Activated CD8-positive, alpha-beta memory T cell treated with anti-CD3 and anti-CD28 coated beads for 24 hours (primary cell): Measurements from ENCODE around the gene SMIM10L1.
A peak's percentile ranks its signal among the peaks of the same experiment; 100 is the strongest.

ENCODE experiments used
- DNase-seq: peaks from one replicate; pipeline ENCODE4 v3.0.0-alpha.2; 2020

SMIM10L1 gene

DNA sequence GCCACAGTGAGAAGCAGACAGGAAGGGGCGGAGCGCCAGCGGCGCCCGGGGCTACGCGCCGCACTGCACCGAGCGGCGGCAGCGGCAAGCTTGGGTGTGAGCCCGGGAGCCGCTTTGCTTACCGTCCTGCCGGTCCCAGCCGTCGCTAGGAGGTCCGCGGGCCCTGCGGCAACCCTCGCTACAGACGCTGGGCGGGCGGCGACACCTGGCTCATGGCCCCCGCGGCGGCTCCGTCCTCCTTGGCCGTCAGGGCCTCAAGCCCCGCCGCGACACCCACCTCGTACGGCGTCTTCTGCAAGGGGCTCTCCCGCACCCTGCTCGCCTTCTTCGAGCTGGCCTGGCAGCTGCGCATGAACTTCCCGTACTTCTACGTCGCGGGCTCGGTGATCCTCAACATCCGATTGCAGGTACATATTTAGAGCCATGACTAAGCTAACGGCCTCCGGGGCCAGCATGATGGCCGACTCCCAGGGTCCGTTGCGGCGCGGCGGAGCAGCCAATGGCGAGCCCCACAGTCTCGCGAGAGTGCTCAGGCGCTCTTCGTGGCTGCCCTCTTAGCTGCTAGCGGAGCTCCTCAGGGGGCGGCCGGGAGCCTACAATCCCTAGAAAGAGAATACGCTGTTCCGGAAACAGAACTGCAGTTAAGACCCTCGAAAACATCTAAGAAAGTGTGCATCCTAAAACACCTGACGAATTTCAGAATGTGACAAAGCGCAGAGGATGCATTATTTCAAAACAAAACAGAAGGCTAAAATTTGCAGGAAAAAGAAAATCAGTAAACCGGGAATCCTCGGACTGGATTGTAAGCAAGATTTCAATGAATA, at the start of gene SMIM10L1:
TSS of gene SMIM10L1 (plus strand) at position 50 of the 824 bp plus-strand sequence. CDS start at position 213, 163 bp downstream.
- peak; percentile 92 for DNase-seq

DNA sequence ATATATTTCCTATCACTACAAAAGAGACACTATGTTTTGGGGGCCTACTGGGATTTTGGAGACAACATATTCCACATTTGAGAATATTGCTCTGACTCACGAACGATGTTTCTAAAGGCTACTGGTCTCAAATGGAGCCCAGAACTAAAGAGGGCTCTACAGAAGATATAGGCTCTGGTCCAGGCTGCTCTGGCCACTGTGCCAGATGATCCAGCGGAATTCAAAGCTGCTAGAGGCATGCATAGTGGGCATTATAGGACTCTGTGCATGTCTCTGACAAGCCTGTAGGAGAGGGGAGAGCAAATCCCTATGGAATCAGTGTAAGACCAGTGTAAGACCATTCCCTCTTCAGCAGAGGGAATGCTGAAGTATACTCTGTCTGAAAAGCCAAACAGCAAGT, 40.6 kb upstream of the SMIM10L1 start:
- no peak for DNase-seq

DNA sequence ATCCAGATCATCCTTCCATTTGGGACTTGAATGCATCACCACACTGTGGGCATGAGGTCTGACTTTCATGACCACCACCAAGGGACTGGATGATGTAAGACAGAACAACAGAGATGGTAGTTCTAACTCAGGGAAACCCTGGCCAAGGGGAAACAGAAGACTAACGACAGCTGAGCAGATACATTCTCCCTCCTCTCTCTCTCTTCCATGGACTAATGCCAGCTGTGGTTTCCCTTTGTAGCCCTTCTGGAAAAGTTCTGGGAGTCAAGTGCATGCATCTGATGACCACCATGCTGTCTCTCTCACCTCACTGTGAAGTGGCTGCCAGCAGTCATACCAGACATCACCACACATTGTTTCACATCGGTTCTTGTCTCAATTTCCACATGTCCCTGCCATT, 40.0 kb upstream of the SMIM10L1 start:
- DNase-seq, result no peak

DNA sequence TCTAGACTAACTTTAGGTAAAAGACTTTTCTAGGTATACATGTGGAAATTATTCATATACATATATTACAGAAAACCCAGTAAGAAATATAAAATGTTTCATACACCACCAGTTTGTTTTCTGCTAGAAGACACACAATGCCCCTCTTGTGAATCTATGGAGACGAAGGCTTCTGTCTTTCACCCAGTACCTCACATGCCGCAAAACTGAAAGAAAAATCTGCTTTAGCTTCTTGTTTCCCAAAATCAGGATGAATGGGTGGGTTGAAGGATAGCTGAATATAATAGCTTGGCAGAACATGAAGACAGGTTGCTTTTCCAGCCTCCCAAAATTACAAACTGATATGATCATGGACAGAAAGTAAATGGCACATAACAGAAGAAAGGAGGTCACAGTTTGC, 37.8 kb upstream of the SMIM10L1 start:
- no peak for DNase-seq

DNA sequence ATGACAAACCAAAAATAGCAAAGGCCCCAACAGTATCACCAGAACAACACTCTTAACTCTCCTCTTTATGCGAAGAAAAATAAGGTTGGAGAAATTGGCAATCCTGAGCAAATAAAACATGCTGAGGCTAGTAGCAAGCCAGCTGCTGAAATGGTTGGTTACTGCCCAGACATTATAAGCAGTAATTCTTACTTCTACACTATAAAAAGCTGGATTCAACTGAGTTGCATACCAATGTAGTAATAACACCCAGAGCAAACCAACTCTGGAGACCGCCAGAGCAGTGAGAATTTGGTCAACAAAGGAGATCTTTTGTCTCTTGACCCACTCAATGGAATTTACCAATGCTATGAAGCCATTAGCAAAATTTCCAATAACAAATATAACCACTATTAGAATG, 37.2 kb upstream of the SMIM10L1 start:
- no peak for DNase-seq

DNA sequence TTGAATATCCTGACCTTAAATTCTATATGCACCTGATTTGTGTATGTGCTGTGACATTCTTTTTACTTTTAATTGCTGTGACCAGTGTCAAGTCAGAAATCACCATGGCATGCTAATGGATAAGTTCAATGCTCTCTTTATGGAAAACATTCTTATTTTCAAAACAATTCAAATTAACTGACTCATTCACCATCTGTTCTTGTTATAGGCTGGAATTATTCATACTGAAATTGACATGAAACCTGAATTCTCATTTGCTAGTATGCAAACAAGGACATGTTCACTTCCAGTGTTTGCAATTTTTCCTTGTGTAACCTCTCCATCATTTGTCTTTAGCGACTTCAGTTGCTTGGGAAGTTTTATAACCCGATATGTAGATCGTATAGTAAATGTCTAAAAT, 36.7 kb upstream of the SMIM10L1 start, which contains the start of gene TAS2R30:
TSS of gene TAS2R30 (minus strand) at position 340 of the 400 bp plus-strand sequence. CDS start 400 bp downstream, outside the sequence.
- DNase-seq, result no peak

GRCh38 chr12:11136075-11136474, 34.9 kb upstream of the SMIM10L1 start:
- DNase-seq, result no peak

DNA sequence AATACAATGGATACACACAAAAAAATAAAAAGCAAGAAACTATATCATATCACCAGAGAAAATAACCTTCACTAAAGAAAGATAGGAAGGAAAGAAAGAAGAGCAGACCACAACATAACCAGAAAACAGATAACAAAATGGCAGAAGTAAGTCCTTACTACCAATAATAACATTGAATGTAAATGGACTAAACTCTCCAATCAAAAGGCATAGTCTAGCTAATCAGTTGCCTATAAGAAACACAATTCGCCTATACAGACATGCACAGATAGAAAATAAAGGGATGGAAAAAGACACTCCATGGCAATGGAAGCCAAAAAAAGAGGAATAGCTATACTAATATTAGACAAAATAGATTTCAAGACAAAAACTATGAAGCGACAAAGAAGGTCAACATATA, 27.6 kb upstream of the SMIM10L1 start:
- no peak for DNase-seq

DNA sequence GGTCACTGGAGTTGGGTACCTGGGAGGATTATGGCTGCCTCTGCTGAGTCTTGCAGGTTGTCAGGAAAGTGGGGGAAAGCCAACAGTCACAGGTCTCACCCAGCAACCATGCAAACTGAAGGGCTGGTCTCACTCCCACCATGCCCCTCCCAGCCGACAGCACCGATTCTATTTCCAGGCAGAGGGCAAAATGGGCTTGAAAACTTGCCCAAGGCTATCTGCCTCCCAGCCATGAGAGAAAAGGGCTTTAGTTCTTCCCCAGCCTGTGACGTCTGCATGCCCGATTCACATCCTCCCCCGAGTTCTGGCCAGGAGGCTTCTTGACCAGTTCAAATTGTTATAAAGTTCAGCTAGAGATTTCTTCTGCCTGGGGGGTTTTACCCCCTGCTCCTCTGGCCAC, 26.7 kb upstream of the SMIM10L1 start:
- DNase-seq, result no peak

DNA sequence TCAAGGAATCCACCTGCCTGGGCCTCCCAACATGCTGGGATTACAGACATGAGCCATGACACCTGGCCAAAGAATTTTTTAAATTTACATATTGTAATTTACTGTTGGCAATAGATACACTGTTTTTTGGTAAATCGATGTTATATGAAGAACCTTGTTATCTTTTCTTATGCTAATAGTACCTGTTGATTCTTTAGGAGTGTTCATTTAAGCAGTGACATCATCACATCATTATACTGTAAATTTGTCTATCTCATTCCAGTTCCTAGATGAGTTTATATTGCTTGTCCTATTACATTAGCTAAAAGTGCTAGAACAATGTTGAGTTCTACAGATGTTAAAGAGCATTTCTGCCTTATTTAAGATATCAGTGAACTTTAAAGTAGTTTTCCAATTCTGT, 23.6 kb upstream of the SMIM10L1 start:
- DNase-seq, result no peak

GRCh38 chr12:11150832-11151231, 20.2 kb upstream of the SMIM10L1 start:
- no peak for DNase-seq

- DNase-seq, result no peak
Measured at GRCh38 chr12:11152725-11153124, 18.3 kb upstream of the SMIM10L1 start.

DNA sequence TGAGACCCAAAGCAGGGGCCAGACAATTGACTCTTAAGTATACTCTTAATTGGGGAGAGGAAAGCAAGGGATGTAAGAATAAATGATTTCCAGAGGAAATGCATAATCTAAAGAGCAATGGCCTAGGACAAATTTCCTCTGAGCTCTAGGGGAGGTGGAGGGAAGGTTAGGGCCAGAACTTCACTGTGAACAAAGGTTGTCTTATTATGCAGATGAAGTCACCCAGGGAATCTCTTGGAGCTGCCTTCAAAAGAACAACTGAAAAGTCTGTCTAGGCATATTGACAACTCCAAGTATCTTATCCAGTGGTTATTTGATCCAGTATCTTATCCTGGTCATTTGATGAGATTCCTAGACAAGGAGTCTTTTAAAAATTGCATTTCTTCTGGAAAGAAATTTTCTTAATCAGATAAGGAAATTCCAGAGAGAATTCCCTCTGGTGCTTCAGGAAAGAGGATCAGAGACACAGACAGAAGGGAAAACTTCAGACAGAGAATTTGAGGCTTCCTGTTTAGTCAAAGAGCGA, 16.5 kb upstream of the SMIM10L1 start:
- DNase-seq, result no peak

DNA sequence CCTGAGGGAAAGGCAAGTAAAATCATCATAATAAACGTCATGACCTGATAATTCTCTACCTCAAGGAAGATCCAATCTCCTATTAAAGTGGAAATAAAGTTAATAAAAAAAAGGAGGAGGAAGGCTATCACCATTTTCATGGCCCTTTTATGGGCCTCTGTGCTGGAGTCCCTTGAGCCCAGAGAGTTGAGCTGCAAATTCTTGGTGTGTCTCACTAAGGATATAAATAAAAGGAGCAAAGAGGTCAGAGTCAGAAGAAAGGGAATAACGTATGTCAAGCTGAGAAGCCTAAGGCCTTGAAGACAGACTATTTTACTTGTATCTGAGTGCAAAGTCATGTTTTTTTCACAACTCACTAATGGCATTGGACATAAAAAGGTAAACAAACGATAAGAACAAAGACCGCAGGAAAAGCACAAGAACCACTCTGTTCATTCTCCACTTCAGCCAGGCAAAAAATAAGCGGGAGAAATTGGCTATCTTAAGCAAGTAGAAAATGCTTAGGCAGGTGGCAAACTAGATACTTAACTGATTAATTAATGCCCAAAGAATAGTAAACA, 12.0 kb upstream of the SMIM10L1 start:
- no peak for DNase-seq

DNA sequence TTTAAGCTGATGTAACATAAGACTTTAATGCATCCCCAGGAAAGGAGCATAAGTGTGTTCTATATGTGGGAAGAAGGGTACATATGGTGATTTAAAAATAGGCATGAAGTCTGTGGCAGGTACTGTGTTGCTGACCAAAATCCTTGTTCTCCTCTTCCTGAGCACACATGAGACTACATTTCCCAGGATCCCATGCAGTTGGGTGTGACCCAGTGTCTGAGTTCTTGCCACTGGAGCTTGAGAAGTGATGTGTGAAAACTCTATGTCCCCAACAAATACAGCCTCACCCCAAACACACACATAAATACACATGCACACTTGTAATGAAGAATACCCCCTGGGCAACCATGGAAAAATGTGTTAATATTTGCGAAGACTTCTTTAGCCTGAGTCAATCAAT, 8.5 kb upstream of the SMIM10L1 start:
- no peak for DNase-seq

- no peak for DNase-seq
Measured at GRCh38 chr12:11164384-11164783, 6.6 kb upstream of the SMIM10L1 start.

GRCh38 chr12:11166300-11166699, 4.7 kb upstream of the SMIM10L1 start:
- no peak for DNase-seq

- DNase-seq, result no peak
Measured at GRCh38 chr12:11170810-11171144, 217 bp upstream of the SMIM10L1 start.

DNA sequence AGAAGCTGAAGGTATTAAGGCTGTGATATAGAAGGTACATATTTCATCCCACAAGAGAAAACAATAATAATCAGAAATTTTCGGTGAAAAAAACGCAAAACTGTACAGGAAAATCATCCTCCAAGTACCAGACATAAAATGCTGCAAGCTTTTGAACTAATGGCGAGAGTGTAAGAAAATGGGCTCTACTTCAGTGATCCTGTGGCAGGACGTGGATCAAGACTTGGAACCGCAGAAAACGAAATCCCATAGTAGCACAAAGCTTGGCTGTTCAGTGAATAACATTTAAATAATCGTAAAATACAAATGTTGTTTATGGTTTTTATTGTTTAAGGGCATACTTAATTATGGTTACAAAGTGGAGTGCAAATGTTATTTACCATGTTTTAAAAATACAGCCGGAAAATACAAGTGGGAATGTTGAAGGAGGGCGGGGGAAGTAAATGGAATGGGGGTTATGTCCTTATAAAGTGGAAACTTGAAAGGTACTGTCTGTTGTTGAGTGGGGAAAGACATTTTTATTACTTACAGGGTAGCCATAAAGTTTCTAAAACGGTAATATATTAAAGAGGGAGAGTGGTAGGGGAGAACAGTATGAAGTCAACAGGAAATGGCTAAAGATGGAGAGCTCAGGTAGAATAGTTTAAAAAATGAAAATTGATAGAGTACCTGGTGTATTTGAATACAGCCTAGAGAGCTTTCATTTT, 1.1 kb downstream of the SMIM10L1 start:
- no peak for DNase-seq

- DNase-seq, result no peak
Measured at GRCh38 chr12:11174022-11174421, 3.0 kb downstream of the SMIM10L1 start.

- DNase-seq, result no peak
Measured at GRCh38 chr12:11178250-11178649, 7.3 kb downstream of the SMIM10L1 start.

DNA sequence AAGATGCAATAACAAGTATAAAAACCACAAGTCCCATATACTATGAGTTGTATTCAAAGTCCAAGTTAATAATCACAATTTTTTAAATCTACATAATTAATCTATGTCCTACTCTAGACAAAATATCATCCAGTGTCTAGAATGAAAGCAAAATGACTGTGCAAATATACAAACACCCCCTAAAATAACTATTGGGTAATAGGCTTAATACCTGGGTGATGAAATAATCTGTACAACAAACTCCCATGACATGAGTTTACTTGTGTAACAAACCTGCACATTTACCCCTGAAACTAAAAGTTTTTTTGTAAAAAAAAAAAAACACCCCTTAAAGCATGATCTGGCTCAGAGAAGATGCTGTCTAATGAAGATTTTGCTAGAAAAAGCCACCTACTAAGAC, 11.5 kb downstream of the SMIM10L1 start:
- no peak for DNase-seq

DNA sequence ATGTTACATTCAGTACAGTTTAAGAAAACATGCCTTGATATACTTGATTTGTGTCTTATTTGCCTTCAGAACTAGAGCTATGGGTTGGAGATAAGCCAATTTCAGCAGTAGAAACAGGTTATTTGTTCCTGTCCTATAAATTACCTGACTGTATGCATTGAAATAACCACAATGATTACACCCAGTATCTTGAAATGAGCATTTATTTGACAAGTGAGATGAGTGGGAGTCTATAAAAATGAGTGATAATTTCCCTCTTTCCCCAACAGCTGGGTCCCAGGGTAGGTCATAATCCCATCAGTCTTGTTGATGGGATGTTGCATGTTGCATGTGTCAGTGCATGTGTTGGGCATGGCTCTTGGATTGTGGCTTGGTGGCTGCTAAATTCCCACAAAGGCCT, 12.0 kb downstream of the SMIM10L1 start:
- DNase-seq, result no peak

DNA sequence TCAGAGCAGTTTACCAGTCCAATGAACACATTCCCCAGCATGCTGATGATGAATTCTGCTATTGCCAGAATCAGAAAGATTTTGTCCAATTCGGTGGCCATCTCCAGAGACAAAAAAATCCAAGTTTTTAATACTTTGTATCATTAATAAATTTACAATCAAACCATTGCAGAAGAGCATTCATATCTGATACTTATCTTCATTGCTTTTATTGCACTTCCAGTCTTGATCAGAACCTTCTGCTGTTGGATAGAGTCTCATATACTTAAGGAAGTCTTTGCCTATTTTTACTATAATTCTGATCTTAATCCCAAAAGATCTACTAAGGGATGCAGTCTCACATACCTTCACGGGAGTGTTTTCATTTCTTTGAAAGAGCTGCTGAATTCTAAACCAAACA, 15.8 kb downstream of the SMIM10L1 start, which contains the start of gene TAS2R42:
TSS of gene TAS2R42 (minus strand) at position 101 of the 400 bp plus-strand sequence. CDS start at position 101, 0 bp downstream.
- no peak for DNase-seq
